NCI-H446 treated with DMSO at 0.1 percent for 48 hours (cell line): ENCODE measurements around the gene ENHO.

Experiments
- DNase-seq: peaks from one replicate; lab custom pipeline; 2025; lab: John Stamatoyannopoulos, UW

The ENHO gene

DNA sequence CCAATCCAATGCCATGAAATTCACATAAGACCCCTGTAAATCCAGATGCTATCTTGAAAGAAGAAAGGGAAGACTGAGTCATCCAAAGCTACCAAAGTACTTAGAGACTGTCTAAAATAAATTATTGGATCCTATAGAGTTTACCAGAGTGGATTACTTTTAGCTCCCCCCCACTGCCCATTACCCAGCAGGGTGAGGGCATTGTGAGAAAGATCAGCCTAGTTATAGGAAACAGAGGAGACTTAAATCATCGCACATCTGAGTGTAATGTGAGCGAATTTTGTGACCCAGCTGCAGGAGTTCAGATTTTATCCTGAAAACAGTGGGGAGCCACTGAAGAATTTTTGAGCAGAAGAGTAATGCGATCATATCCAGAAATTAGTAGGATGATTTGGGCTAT is 1.6 kb upstream of the ENHO start:
- DNase-seq: no peak

DNA sequence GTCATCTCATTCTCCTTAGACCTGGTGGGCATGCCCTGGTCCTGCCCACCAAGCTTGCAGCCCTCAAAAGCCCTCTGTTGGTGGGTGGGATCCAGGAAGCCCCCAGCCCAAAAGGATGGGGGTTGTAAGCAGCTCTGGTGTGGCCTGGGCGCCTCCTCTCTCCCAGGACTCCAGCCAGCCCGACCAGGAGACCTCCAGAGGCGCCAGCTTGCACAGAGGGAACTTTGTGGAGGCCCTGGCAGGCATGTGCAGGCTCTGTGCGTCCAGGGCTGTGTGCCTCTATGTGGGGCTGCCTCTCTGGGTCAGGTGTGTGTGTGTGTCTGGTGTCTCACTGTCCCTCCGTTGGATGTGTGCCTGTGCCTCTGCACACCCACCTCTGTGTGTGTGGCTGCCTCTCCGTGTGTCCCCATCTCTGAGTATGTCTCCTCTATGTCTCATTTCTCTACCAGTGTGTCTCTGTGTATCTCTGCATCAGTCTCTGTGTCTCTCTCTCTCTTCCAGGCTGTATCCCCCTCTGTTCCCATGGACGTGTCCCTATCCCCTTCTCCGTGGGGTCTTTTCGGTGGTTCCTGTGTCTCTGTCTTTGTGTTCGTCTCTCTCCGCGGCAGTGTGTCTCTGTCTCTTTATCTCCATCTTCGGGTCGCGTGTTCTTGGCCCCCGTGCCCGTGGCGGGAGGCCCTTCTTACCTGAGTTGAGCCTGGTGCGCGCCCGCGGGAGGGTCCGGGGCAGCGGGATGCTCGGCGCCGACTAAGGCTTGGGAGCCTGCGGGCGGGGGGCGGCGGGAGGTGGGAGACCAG is 501 bp downstream of the ENHO start:
- no peak for DNase-seq

DNA sequence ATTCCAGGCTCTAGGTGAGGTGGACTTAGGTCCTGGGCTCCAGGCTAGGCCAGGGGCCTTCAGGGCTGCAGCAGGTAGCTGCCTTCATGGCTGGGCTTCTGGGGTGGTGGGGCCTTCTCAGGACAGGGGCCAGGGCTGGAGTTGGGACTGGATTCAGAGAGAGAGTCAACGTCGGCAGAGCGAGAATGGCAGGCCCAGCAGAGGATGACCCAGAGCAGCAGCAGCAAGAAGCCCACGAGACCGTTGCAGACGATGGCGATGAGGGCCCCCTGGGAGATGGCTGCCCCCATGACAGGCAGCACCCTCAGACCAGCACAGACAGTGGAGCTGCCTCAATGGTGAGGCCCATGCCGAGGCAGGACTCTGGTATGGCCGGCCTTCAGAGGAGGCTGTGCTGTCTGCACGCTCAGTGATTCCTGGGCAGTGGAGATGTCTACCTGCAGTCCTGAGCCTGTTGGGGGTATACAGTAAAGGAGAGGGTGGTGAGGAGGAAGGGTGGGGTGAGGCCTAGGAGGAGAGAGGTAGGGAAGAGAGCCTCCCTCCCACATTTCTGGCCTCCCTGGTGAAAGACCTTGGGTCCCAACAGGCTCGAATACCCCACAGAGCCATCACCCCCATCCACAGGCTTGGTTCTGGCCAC is 1.3 kb downstream of the ENHO start:
- no peak for DNase-seq

DNA sequence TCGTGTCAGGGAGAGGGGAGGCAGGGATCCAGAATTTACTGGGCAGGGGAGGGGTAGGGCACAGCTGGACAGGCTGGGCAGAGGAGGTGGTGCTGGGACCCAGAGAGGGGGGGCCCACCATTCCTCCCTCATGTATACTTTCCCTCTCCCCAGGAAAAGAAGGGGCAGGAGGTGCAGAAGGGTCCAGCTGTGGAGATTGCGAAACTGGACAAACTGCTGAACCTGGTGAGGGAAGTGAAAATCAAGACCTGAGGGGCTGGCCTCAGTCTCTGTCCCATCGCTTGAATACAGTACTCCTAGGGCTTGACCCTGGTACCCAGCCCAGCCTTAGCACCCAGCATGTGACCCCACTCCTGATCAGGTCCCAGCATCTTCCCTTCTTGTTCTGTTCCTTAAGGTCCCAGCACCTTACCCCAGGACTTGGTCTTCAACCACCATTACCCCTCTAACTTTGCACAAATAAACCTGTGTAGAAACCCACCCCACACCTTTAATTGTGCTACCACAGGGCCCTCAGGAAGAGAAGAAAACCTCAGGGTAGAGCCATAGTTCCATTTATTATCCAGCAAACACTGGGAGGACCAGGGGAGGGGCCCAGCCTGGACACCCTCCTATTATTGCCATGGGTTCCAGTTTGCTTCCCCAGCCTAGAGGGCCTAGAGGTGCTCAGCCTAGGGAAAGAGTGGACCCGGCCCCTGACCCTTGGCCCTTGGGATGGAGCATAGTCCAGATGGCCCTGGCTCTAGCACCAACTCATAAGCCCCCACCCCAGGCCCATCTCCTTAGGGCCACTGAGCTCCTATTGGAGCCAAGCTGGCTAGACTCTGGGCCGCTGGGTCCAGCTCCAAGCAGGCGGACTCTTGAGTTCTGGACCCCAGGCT is 2.0 kb downstream of the ENHO start:
- no peak for DNase-seq

DNA sequence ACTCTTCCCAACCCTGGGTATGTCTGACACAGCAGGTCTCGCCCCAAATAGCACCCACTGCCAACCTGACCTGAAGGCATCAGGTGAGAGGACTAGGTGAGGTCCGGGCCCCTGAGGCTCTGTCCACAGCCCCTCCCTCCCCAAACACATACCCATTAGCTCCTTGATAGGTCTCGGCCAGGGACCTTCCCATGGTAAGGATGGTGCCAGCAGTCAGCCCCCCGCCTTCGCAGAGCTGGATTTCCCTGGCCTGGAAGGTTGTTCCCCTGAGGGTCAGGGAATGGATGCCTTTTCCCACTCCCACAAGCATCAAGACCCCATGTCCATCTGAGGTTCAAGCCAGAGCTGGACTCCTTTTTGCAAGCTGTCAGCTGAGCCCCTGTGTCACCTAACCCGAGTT is 2.7 kb downstream of the ENHO start:
- no peak for DNase-seq

DNA sequence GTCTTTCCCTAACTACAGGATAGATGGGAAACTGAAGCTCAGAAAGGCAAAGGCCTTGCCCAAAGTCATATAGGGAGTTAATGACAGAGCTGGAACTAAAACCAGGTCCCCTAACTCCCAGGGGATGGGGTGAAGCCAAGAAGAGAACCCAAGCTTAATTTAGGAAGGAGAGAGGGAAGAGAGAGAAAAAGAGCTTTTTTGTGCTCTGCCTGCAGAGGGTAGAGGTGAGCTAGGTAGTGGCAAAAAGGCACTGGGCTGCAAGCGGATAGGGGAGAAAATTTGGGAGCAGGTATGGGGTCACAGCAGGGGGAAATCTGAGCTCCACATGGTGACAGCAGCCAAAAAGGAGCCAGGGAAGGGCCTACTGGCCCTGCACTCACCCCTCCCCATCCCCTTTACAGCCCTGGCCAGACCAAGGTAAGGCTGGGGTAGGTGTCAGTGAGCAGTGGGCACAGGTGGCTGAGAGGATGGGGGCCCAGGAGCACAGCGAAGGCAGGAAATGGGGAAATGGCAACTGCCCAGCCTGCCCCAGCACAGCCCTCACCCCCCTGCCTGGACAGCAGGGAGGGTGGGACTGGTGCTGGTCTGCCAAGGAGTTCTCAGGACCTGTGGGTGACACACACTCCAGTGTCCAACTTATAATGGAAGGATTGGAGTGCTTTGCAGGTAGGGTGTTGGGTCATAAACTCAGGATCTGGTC is 3.3 kb downstream of the ENHO start:
- no peak for DNase-seq

DNA sequence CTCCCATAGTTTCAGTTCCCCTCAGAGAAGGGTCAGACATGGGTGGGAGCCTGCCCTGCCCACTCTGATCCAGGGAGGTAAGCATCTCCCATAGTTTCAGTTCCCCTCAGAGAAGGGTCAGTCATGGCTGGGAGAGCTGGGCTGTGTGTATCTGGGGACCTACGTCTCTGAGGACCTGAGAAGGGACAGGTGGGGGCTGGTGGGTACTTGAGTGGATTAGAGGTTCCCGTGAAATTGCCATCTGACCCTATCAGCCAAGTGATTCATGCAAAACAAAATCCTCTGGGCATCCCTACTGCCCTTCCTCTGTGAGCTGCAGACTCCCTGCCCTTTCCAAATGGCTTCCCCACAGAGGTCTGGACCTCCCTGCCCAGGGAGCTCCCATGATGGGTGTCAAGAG is 3.9 kb downstream of the ENHO start:
- DNase-seq: no peak

DNA sequence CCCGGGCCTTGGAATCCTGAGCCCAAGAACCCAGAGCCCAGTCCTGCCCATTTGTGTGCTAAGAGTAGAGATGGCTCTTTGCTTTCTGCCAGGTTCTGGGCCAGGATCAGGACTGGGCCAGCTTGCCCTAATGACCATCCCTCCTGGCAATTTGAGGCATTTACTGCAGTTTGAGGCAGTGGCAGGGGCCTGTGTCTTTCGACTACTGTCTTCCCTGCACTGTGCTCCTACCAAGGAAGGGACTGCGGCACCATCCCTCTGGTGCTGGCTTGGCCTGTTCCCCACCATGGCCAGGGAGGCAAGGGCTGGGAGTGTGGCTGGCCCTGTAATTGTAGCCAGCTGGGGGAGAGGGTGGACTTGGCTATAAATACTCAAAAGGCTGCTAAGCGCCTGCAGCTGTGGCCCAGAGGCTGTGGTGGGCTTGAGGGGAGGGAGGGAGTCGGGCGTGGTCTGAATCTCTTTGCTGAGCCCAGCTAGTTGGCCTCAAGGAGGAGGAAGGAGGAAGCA is 4.6 kb downstream of the ENHO start:
- no peak for DNase-seq

DNA sequence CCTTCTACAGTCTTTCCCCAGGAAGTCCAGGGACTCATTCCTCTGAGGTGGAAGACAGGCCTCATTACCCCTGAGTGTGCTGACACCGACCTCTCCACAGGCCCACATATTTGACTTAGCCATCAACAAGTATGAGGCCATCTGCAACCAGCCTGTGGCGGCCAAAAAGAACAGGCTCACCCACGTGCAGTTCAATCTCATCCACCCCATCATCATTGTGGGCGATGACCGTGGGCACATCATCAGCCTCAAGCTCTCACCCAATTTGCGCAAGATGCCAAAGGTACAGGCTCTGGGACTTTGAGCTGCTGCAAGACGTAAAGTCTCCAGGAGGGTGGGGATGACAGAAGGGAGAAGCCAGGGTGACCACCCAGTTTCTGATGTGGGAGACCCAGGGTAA is 5.6 kb downstream of the ENHO start:
- no peak for DNase-seq

DNA sequence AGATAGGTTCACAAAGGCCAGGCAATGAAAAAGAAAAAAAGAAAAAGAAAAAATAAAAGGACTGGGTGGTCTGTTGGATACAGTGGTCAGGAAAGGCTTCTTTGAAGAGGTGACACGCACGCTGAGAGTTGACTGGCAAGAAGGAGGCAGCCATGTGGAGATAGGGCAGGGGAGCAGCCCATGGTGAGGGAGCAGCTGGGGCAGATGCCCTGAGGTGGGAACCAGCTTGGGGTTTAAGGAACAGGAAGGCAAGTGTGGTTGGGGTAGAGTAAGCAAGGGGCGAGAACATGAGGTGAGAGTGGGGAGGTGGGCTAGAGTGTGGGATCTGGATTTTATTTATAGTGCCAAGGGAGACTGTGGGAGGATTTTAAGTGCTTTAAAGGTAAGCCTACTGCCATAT is 6.8 kb downstream of the ENHO start:
- DNase-seq: no peak

DNA sequence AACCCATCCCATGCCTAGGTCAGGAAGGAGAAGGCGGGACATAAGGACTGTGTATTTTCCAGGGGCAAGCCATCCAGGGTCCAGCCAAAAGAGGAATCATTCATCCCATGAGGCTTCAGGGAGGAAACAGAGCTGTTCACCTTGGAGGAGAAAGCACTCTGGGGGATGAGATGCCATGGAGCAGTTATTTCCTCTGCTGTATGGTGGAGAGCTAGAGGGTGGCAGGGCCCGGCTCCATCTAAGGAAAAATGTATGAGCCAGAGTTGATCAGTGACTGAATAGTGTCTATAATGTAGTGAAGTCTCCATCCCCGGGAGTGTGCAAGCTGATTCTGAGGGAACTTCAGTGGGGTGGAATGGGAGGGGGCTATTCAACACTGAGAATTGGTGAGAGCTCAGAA is 8.0 kb downstream of the ENHO start:
- no peak for DNase-seq

DNA sequence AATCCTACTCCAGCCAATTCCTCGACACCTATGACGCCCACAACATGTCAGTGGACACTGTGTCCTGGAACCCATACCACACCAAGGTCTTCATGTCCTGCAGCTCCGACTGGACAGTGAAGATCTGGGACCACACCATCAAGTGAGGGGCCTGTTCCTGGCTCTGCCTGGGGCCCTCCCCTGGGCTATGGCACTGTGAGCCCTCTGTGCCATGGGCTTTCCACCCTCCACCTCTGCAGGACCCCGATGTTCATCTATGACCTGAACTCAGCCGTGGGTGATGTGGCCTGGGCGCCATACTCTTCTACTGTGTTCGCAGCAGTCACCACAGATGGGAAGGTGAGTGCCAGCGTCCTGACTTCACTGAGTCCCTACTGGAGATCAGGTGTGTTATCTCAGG is 8.4 kb downstream of the ENHO start:
- DNase-seq: no peak

DNA sequence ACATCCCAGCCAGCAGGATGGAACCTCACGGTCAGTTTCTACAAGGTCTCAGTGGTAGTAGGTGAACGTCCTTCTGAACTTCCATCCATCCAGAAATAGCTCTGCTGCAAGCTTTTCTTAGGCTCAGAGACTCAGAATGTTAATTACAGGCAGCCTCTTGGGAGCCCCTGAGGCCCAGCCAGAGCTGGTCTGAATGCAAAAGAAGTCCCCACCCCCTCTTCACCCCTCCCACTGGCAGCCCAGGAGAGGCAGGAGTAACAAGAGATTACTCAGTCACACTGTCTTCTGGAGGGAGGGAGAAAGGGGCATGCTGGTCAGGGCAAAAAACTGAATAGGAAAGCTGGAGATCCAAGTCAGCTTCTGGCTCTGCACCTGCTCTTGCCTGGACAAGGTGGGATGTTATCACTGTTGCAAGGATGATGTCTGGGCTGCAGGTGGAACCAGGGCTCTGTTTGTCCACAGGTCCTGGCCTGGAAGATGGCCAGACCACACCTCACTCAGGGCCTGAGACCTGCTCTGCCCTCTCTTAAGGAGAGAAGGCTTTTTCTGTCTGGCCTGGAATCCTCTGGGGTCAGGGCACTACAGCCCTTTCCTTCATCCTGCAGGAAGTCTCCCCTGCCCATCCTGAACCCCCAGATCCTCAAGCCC is 9.1 kb downstream of the ENHO start:
- no peak for DNase-seq

DNA sequence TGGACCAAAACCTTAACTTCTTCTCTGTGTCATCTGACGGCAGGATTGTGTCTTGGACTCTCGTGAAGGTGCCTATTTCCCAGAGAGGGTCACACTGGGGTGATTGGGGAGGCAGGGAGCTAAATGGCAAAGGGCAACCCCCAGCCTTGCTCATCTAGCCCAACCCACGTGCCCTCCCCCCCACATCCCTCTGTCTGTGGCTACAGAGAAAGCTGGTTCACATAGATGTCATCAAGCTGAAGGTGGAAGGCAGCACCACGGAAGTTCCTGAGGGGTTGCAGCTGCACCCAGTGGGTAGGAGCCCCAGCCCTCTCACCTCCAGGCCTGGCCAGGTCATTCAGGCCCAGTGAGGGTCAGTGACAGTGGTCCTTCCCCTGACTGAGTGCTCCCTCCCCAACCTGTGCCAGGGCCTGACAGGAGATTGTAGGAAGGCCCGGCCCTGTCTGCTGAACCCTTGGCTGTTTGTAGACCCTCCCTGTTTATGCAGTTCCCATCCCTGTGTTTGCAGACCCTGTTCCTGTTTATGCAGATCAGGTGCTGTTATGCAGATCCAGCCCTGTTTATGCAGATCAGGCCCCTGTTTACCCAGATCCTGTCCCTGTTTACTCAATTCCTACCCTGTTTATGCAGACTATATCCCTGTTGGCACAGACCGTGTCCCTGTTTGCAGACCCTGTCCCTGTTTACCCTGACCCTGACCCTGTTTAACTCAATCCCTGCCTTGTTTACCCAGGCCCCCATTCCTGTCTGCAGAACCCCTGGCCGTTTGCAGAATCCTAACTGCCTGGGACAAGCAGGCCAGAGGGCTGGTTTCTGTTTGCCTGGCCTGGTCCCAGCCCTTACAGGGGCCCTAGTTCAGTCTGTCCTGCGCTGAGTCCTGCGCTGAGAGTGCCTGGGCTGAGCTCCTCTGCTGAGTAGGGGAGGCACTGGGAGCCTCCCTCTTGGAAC is 10.4 kb downstream of the ENHO start:
- no peak for DNase-seq

DNA sequence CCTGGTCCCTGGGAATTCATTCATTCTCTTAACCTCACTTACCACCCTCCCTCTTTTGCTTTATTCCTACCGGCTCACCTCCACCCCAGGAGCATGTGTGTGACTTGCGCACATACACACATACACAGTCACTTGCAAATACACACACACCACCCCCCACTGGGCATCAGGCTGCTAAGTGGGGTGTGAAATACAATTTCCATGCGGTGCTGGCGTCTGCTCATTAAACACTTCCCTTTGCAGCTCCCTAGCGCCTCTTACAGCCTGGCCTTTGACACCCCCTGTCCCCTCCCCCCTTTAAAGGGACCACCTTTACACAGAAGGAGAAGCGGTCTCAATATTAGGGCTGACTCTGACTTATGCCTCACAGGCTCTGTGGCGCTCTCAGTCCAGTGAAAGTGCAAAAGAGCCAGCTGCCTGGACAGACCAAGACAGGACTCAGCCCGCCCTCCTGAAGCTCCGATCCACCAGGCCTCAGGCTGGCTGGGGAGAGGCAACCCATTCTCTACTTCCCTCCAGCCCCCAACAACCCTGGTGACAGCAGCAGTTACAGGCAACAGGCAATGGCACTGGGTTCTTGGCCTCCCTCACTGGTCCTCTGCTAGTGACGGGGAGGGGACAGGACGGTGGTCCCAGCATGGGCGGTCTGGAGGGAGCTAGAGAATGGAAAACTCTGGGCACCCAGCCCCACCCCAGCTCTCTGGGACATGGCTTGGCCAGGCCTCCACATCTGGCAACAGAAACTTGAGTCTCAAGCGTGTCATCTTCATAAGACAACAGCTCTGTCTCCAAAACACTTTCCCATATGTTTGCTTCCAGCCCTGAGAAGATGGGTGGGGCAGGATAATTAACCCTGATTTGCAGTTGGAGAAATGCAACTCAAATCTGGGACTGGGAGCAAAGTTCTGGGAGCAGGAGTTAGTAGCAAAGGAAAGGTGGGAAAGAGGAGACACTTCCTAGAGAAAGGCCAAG is 12.0 kb downstream of the ENHO start:
- peak; percentile 14 for DNase-seq

DNA sequence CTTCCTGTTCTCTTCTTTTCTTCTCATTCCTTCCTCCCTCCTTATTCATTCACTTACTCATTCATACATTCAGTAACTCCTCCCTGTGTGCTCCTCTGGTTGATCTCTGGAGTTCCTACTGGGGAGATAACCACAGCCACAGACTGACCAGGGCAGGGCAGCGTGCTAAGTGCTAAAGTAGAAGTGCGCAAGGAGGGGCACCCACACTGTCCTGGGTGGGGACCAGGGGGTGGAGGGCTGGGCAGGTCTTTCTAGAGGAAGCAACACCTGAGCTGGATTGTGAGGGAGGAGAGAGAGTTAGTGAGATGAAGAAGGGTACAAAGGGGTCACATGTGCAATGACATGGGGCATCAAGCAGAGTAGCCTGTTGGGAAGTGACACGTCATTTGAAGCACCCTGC is 13.8 kb downstream of the ENHO start:
- no peak for DNase-seq

DNA sequence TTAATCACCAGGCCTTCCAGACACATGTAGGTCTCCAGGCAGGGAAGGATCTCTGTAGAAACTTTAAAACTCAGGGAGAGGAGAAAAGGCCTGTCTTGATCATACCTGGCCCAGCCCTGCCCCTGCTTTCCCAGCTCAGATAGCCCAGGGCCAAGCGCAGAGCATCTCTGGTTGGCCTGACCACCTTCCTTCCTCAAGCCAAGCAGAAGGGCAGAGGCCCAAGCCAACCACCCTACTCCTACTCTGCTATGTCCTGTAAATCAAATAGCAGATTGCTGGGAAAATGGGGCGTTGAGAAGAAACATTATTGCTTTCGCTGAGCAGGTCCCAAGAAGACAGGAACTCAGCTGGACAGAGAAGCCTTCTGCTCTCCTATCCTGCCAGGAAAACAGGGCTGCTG is 14.3 kb downstream of the ENHO start:
- DNase-seq: no peak

DNA sequence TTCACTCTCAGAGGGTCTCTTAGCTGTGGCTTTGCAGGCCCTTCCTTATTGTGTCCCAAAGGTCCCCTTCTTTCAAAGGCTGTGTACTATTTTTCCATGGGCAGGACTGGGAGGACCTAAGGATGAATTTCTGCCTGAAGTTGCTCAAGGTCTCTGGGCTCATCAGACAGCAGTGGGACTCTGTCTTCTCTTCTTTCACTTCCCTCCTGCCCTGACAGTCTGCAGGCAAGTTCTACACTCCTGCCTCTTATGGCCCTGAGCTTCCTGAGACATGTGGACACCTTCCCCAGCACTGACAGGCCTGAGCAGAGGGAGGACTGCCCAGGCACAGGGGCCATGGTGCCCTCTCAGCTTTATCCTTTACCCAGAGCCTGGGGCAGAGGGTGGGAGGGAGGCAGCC is 14.8 kb downstream of the ENHO start:
- no peak for DNase-seq

DNA sequence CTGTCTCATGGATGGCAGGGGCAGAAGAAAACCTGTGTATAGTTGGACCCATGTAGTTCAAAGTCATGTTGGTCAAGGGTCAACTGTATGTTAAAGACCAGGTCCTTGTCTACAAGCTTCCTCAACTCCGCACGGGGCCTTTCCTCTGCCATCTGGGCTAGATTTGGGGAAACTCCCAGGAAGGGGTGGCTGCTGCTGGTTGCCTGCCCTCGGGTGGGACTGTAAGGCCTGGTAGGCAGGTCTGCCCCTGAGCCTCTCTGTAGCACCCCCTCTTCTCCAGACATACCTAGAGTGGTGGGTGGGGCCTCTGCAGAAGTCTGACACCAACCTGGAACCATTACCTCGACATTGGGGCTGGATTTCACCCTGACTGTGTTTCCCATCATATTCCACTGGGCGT is 15.2 kb downstream of the ENHO start:
- DNase-seq: no peak
